Activated T-cell treated with anti-CD3 and anti-CD28 coated beads for 24 hours (primary cell): ENCODE measurements around the gene AHDC1.

Experiments used
- DNase-seq: peaks from one replicate; pipeline ENCODE4 v3.0.0-alpha.2; 2020; ENCODE audit warnings: low read depth

Gene AHDC1

DNA sequence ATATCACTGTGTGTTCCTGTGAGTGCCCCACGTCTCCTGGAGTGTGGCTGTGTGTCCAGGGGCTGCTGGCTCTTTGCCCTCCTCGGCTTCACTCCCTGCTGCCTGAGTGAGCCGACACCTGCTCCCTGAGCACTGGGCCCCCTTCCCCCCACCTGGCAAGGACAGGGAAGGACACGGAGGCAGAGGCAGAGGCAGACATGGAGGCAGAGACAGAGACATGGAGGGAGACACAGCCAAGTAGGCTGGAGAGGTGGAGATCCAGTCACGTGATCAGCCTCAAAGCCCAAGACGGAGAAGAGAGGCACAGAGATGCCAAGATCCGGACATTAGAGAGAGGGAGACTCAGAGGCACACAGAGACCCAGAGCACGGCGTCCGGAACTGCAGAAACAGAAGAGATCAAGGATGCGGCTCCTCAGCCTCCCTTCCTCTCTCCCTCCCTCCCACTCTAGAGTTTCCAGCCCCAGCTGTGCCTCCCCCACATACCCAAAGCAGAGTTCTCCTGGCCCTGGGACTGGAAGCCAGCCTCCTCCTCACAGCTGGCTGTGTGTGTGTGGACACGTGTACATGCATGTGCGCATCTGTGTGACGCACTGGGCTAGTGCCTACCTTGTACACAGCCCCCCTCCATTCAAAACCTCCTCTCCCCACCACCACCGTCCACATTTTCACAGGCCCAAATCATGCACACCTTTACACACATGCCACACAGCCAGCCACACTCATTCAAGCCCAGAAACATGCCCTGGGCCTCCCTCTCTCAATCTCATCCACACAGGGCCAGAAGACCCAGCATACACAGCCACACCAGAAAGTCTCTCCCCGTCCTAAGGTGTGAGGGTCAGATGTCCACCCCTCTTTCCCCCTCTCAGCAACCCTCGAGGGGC, 74.9 kb downstream of the AHDC1 start:
- no peak for DNase-seq

DNA sequence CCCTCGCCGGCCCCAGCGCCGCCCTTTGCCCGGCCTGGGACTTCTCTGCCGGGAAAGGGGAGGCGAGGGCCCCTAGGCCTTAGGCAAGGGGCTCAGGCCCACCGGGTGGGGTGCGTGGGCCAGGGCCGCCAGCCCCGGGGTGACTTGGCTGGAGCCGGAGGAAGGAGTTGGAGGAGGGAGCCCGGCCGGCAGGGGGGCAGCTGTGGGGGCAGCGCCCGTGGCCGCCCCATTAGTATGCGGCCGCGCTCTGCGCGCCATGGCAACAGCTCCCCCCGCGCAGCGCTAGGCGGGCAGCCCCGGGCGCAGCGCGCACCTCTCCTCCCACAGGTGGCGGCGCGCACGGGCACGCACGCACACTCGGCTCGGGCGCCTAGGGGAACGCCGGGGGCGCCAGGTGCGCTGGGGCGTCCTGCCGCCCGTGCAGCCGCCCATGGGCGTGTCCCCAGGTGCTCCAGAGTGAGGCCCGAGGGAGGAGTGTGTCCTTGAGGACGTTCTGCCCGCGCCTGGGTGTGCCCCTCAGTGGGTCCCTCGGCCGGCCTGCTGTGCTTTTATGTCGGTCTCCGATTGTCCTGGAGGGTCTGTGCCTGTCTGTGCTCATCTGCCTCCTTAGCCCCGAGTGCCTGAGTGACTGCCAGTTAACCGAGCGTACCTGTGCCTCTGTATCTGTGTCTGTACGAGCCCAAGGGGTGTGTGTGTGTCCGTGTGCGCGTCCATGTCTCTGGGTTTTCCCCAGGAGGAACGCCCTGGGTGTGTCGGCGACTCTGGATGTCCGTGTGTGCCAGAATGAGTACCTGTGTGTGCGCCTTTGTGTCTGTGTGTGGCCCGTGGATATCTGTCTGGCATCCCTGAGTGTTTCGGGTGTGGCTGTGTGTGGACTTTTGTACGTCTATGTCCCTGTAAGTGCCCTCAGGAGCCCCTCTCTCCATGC, 75.8 kb downstream of the AHDC1 start:
- no peak for DNase-seq

DNA sequence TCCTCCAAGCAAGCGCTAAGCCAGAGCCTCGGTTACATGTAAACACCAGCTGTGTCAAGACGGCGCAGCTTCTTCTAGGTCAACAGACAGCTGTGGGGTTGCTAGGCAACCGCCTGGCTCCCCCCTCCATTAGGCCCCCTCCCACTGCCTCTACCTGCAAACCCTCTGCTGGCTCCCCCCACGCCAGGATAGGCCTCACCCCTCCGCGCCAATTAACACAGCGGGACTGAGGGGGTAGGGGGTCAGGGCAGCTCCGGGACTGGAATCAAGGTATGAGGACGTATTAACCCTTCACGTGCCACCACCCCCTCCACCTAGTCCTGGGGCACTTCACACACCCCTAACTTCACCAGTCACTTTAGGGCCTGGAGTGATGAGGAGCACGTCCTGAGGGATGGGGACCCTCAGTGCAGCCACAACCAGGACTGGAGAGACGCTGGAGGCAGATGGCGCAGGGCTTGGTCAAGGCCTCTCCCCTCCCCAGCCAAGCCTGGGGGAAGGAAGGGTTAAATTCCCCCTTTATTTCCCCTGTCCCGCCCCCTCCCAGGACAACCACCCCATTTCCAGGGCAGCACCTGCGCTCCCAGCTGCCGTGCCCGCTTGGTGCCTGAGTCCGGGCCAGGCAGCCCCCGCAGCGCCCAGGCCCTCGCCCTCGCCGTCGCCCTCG, 76.6 kb downstream of the AHDC1 start:
- no peak for DNase-seq

DNA sequence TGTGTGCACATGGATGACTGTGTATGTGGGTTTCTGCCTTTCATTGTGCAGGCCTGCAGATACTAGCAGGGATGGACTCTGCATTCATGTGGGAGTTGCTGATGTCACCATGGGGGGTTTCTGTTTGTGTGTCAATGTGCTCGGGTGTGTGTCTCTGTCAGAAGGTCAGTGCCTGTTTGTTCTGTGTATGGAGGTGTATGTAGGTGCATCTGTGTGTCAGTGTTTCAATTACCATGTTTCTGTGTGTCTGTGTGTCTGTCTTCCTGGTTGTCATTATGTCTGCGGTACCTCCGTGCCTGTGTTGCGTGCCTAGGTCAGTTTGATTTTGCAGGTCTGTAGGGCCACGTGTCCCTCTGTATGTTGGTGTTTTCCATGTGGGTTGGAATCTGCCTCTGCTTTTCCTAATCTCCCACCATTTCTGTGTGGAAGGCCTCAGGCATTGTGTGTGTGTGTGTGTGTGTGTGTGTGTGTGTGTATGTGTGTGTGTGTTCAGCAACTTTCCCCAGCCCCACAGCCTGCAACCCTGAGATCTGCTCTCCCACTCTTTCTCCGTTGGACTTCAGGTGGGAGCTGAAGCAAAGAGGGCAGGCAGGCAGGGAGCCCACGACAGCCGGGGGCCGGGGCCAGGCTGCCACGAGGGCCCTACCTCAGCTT, 77.2 kb downstream of the AHDC1 start:
- no peak for DNase-seq

DNA sequence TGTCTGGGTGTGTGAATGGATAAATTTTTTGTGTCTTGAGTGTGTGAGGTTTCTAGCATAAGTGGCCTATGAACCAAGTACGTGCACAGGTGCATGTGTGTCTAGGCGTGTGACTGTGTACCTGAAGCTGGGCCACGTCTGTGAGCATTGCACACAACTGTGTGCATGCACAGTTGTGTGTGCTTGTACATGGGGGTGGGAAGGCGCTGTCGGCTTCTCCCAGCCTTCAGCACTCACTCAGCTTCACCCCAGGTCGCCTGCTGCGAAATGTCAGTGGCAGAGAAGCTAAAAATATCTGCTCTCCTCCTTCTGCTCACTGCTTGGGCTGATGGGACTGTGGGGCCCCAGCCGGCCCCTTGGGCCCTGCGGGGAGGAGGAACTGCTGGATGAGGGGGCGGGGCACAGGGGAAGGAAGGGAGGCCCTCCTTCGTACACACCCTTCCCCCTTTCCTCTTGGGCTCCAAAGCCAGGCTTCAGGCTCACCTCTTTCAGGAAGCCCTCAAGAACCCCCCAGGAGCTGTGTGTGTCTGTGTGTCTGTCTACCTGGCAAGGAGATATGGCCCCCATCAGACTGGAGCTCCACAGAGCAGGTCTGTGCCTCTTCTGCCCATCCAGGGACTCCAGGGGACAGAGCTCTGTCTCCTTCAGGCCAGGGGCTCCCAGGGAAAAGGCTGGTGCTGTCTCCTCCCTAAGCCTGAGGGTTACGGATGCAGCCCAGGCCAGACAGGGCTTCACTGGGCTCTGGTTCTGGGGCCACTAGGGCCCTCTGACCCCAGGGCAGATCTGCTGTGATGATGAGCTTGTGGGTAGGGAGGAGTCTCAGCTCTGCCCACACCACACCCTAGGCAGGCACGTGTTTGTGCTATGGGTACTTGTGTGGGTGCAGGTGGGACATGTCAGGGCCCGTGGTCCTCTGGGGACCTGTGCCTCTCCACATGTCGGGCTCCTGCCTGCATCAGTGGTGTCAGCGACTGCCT, 78.4 kb downstream of the AHDC1 start:
- DNase-seq, result peak; percentile 54

DNA sequence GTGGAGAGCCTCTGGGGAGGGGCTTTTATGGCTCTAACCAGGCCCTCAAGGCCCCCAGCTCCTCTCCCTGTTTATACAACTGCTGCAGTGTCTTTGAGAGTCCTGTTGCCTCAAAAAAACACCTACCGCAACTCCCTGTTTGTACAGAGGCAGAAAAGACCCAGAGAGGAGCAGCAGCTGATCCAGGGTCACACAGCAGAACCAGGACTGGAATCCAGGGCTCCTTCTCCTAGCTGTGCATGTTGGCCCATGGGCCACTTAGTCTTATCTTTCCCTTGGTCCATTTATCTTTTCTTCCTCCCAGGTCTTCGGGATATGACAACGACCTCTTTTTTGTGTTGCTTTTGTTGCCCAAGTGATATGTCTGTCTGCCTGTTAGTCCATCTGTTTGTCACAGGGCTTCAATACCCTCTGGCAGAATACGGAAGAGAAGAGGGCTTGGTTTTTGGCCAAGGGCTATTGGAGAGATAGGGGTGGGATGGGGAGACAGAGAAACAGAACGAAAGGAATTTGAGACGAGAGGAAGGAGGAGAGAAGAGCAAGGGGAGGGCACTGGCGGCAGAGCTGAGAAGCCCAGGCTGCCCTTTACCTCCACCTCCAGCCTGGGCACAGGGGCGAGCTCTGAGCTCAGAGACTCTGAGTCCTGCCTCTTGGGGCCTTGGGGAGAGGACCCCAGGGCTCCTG, 80.5 kb downstream of the AHDC1 start:
- no peak for DNase-seq

DNA sequence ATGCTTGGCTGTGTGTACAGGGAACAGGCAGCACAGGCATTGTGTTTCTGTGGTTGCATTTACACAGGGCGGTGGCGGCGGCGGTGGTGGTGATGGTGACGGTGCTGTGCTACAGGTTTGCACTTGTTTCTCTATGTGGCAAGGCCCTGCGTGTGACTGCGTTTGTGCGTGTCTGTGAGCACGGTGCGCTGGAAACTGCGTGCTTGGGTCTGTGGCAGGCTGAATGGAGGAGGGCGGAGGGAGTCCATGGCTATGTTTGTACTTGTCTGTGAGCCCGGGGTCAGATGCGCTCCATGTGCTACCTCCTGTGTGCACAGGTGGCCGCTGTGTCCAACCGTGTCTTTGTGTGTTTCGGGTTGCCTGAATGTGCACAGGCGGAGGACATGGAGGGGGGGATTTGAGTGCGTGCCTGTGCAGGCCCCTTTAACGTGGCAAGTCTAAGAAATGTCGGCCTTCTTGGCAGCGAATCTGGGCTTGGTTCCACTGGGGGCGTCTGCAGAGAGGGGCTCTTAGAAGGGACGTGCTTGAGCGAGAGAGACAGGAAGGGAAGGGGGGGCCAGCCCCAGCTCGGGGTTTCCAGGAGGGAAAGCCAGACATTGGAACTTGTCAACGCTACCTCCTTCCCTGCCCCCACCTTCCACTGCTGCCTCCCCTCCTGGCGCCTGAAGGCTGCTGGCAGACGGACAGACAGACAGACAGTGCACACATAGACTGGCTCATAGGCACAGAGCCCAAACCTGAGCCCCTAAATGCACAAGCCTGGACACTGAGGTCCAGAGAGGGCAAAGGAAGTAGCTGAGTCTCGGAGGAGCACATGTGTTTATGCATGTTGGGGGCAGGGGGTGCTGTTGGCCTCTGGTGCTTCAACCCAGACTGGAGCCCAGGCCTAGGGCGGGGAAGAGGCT, 81.3 kb downstream of the AHDC1 start:
- peak; percentile 60 for DNase-seq

DNA sequence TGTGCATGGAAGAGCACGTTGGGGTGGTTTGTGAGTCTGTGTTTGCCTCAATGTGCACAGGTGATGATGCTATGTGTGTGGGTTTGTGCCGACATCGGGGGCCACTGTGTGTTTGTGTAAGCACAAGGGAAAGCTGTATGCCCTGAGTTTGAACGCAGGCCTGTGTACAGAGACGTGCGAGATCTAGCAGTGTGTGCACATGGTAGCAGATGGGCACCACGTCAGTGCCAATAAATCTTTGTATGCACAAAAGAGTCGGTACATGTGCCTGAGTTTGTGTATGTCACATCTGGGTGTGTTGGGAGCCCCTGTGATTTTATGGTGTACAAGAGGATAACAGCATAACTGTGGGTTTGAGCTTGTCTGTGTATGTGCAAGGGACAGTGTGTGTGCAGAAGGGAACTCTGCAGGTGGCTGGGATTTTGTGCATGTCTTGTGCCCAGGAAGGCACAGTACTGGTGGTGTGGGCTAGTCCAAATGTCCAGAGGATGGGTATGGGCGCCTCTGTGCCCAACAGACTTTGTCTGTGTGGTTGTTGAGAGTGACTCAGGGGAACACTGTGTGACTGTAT, 82.0 kb downstream of the AHDC1 start:
- no peak for DNase-seq

DNA sequence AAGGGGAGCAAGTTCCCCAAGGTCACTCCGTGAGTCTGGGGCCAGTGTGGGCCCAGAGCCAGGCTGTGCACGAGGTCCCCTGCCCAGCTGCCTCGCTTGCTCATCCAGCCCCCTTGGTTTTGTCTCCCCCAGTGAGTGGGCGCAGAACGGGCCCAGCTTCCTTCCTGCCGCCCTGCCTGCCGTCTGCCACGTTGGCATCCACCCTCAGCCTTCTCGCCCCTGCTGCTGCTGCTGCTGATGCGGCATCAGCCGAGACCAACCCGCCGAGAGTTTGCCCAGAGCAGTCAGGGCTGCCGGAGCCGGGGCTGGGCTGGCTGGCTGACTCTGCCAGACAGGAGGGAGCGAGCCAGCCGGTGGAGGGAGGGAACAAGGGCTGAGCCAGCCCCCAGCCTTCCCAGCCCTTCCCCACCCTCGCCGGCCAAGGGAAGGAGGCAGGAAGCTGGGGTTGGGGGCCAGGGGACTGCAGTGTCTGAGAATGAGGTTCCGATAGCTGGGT, 82.6 kb downstream of the AHDC1 start:
- DNase-seq, result no peak

DNA sequence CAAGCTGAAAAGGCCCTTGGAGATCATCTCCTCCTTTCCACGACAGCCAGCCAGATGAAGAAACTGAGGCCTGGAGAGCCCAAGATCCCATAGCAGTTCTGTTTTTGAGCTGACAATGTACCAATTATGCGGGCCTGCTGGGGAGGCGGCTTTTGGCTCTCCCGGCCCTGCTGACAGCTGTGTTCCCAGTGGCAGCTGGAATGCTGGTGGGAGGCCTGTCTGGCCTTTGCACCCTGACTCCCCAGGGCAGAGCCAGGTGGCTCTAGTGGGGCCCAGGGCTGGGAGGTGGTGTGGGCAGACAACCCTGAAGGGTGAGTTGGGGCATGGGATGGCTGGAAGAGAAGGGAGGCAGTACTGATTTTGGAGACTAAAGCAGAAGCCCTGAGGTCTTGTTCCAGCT, 83.3 kb downstream of the AHDC1 start:
- no peak for DNase-seq

DNA sequence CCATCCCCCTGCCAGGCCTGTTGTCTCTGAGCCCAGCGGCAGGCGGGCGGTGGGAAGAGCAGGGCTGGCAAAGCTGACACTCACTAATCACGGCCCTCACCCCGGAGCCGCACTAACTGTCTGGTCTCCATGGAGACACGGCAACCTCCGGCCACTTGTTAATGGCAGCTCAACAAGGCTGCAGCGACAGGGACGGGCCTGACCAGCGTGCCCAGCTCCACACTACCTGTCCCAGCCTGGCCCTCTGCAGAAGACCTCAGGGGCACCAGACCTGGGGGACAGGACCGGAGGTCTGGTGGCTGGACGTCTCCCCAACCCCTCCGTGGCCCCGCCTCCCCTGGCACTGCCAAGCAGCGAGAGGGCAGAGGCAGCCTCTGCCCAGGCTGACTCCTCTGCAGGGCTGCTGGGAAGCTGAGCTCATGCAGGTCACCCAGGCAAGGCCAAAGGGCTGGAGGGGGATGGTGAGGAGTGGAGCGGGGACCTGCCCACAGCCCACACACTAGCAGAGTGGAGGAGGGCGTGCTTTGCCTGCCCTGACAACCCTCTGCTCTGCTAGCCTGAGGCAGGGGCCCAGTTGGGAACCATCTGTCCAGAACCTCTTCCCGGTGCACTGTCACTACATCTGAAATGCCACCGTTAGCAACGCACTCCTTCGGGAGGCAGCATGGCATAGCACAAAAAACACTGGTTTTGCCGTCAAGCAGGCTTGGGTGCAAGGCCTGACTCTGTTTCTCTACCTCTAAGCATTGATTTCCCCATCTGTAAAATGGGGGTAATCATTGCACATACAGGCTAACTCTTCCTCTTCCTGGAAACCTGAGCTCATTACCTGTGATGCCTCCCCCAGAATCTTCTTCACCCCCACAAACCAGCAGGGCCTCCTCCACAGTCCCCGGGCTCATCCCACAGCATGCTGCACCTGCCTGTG, 84.3 kb downstream of the AHDC1 start:
- no peak for DNase-seq

DNA sequence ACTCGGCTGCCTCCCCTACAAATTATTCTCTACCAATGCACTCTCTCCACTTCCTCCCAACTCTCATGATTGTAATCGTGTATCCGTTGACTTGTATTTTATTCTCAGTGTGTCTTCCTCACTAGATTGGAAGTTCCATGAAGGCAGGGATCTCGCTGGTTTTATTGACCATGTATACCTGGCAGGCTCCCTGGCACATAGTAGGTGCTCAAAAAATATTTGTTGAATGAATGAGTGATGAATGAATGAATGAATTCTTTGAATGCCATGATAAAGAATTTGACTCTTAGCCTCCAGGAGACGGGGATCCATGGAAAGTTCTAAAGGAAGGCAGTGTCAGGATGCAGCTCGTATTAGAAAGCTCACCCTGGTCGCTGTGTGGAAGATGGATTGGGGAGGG, 85.1 kb downstream of the AHDC1 start:
- no peak for DNase-seq

DNA sequence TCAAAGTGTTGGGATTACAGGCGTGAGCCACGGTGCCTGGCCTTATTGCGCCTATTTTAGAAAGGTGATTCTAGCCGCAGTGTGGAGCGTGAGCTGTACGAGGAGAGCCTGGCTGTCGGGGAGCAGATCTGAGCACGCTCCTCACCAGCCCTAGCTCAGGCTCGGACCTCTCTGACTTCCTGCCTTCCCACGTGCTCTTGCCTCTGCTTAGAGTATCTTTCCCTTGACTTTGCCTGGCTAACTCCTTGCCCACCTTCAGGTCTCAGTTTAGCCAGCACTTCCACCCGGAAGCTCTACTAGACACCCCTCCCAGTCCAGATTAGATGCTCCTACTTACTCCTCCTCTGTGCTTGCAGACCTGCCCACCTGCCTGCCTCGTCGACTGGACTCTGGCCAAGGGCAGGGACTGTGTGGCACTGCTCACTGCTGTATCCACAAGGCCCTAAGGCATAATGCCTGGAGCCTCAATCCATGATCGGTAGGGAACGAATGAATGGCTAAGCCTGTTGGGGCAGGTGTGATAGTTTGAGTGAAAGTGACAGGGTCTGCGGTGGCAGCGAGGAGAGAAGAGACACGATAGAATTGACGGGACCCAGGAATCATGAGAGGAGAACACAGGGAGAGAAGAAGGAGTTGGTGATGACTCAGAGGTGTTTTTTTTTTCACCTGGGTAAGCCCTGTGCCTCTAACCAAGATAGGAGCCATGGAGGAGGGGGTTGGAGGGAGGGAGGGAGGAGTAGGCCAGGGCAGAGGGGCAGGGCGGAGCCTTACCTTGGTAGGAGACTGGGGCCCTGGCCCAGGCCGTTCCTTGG, 85.8 kb downstream of the AHDC1 start:
- no peak for DNase-seq

DNA sequence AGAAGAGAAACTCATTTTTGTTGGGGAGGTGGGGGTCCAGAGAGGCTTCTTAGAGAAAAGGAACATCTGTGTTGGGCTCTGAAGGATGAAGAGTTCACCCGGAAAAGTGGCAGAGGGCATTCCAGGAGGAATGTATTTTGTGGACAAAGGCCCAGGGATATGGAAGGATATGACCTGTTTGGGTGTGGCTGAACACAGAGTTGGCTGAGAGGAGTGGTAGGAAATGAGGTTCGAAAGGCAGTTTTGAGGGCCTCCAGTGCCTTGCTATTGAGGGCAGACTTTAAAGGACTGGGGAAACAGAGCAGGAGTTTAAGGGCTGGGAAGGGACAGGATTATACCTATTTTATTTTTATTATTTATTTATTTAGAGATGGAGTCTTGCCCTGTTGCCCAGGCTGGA, 86.6 kb downstream of the AHDC1 start:
- no peak for DNase-seq

DNA sequence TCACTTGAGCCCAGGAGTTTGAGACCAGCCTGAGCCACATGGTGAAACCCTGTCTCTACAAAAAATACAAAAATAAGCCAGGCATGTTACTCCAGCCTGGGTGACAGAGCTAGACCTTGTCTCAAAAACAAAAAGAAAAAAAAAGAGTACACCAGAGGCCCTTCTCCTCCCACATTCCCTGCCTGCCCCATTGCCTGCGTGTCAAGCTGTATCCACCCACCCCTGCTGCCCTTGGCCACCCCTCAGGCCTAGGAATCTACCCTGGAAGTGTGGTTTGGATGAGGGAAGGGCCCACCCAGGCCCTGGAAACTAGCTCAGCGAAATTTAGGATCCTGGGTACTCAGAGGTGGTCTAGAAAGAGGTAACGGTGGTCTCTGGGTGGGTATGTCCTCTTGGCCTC, 88.3 kb downstream of the AHDC1 start:
- no peak for DNase-seq

DNA sequence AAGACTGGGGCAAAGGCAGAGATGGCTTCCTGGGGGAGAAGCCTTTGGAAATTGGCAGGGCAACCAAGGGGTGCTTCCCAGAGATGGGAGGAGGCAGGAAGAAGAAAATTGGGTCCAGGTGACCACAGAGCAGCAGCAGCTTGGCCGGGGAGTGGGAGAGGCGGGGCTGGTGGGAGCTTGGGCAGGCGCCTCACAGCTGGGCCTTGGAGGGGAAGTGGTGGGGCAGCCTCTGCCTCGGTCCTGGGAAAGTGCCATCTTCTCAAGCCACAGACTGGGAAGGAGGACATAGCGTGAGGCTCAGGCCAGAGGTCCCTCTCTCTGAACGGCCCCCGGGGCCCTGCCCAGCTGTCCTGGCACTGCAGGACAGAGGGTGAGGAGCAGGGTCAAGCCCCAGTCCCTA, 90.0 kb downstream of the AHDC1 start:
- no peak for DNase-seq

DNA sequence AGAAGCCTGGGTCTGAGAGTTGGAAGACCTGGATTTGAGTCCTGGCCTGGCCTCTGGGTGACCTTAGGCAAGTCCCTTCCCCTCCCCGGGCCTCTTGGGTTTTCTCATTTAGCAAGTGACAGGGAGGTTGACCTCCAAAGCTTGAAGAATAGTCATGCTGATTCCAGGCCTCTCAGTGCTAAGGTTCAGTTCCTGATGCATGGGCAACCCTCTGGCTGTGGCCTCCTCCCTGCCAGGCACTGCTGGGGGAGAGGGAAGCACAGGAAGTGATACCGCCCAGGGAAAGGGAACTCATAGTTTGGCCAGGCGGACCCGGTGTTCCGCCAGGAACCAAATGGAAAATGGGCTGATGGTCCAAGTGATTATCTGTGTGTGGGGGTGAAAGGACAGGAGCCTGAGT, 90.4 kb downstream of the AHDC1 start:
- no peak for DNase-seq
